NCI-H1436 treated with DMSO at 0.1 percent for 48 hours (cell line): ENCODE data around the gene PRX.
"Not testable (repeated sequence)": the region's sequence is repeated elsewhere in the genome, so short reads cannot be mapped to it uniquely, and the experiment has no call there.

Experiments used
- DNase-seq: peaks from one replicate; lab custom pipeline; 2025; lab: John Stamatoyannopoulos, UW

The PRX gene

GRCh38 chr19:40392123-40392522 is 21.1 kb downstream of the PRX start:
- DNase-seq: no peak

GRCh38 chr19:40390084-40390742 is 23.0 kb downstream of the PRX start, which contains the start of gene HIPK4:
TSS of gene HIPK4 (minus strand) at chr19:40390181. CDS start at chr19:40389902, 279 bp downstream.
- no peak for DNase-seq

- no peak for DNase-seq
Observed at GRCh38 chr19:40389404-40390083, 23.6 kb downstream of the PRX start.

- no peak for DNase-seq
Observed at GRCh38 chr19:40388481-40388880, 24.7 kb downstream of the PRX start.

DNA sequence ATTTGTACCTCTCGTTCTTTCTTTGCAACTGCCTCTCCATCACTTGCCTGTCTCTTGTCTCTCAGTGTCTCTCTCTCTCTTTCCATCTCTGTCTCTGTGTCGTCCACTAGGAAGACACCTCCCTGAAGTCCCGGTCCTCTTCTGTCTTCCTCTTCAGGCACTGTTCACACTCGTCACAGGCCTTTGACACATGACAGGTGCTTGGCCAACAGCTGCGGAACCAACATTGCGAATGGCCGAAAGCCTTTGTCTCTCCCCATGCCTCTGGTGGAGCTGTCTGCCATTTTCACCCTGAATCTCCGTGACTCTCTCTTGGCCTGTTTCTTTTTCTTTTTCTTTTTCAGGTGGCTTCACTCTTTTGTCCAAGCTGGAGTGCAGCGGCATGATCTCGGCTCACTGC is 26.0 kb downstream of the PRX start:
- DNase-seq: no peak

GRCh38 chr19:40383668-40384248 is 29.4 kb downstream of the PRX start:
- no peak for DNase-seq

- DNase-seq: no peak
Observed at GRCh38 chr19:40381321-40381720, 31.9 kb downstream of the PRX start.

GRCh38 chr19:40380199-40381037 is 32.8 kb downstream of the PRX start:
- no peak for DNase-seq

- no peak for DNase-seq
Observed at GRCh38 chr19:40379446-40380198, 33.6 kb downstream of the PRX start.

- no peak for DNase-seq
Observed at GRCh38 chr19:40378509-40378908, 34.7 kb downstream of the PRX start.

DNA sequence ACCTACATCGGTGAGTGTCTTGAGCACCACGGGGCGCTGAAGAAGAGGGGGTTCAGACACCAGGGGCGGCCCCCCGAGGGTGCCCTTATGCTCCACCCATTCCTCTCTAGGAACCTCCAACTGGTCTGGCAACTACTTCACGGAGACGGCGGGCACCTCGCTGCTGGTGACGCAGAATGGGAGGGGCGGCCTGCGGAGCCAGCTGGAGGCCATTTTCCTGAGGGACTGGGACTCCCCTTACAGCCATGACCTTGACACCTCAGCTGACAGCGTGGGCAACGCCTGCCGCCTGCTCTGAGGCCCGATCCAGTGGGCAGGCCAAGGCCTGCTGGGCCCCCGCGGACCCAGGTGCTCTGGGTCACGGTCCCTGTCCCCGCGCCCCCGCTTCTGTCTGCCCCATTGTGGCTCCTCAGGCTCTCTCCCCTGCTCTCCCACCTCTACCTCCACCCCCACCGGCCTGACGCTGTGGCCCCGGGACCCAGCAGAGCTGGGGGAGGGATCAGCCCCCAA is 35.2 kb downstream of the PRX start:
- DNase-seq: no peak

- DNase-seq: no peak
Observed at GRCh38 chr19:40376286-40376862, 36.8 kb downstream of the PRX start.

- no peak for DNase-seq
Observed at GRCh38 chr19:40374084-40374483, 39.1 kb downstream of the PRX start.

- DNase-seq: no peak
Observed at GRCh38 chr19:40371802-40372122, 41.4 kb downstream of the PRX start.

- DNase-seq: no peak
Observed at GRCh38 chr19:40370997-40371801, 42.0 kb downstream of the PRX start.

DNA sequence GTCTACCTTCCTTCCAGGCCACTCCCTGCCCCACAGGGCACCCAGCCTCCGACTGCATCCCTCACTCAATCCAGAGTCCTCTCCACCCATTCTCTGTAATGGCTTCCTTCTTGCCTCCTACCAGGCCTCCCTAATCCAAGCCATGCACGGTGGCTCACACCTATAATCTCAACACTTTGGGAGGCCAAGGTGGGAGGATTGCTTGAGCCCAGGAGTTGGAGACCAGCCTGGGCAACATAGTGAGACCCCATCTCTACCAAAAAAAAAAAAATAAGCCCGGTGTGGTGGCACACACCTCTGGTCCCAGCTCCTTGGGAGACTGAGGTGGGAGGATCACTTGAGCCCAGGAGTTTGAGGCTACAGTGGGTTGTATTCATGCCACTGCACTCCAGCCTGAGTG is 42.9 kb downstream of the PRX start:
- not testable (repeated sequence) for DNase-seq

- DNase-seq: no peak
Observed at GRCh38 chr19:40369797-40370196, 43.4 kb downstream of the PRX start.

GRCh38 chr19:40367577-40368434 is 45.4 kb downstream of the PRX start:
- no peak for DNase-seq
